GM18861 (cell line): ENCODE data around the gene PSMA2.

Experiments used
- ATAC-seq: cut with Tn5 transposase; IDR thresholded peaks from one replicate; pipeline ENCODE4 v1.9.1; 2021; ENCODE audit not compliant: unreplicated experiment

PSMA2 gene

DNA sequence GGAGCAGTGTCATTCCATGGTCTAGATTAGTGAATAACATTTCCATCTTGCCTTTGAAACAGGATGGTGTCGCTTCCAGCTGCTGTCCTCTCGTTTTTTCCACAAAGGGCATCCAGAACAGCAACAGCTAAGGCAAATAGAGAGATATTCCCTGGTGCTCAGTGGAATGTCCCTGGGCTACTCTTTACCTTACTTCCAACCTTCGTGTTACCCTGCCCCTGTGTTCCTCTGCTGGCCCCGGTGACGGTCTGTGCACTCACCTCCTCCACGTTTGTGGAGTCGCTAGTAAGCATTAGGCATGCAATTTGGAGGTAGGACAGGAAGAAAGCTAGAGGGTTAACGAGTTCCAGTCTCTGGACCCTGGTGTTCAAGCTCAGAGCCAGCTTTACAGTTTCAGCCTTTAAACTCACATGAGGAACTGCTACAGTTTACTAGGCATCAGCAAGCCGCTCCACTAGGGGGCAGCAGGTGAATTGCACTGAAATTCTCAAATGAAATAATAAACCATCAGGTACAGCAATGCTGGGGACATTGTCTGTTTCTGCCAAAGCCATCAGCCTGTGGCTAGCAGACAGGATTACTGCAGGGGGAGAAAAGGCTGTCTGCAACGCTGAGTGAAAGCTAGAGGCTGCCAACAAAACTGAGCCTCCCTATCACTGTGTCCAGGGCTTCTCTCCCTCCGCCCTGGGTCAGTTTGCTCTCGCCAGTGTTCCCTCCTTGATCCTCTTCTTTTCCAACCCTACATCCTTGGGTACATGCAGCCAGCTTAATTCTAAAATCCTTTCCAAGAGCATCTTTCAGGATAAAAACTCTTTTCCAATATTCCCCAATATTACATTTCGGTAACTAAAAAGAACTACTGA, 9.2 kb upstream of the PSMA2 start:
- peak; percentile 59 for ATAC-seq

DNA sequence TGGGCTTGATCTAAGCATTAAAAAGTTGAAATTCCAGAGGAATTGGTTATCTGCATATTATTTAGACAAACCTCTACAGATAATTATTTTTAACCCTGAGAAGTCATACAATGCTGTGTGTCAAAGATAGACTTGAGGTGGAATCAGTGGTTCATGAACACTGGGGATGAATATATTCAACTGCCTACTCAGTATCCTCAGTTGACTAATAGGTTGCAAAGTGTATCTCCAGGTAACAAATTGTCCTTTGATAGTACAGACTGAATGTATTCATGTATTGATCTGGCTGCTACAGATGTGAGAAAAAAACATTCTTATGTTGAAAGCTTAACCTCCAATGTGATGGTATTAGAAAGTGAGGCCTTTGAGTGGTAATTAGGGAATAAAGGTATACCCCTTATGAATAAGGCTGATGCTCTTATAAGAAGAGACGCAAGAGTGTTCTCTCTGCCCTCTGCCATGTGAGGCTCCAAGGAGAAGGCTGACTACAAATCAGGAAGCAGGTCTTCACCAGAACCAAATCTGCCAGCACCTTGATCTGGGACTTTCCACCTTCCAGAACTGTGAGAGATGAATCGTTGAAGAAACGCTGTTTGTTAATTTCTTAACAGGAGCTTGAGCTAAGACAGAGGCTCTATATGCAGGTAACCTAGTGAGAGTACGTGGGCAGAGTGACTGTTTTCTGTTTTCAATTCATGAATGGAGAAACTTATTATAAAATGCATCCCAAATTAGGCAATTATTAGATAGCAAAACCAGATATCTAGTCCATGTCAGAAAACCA, 7.7 kb upstream of the PSMA2 start:
- no peak for ATAC-seq

DNA sequence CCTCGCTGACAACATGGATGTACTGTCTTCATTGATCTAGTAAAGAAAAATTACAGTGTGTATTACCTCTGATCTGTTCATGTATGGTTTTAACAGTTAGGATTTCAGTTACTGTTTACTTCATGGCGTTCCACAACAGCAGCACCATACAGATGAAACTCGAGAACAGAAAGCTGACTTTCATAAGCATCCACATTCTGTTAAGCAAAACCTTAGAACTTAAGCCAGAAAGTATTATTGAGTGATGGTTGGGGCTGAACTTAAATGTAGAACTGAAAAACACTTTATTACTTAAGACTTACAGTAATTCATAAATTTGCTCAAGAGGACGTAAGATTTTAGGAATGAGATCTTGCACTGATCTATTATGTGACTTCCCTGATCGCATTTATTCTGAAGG, 3.9 kb upstream of the PSMA2 start:
- ATAC-seq: no peak

DNA sequence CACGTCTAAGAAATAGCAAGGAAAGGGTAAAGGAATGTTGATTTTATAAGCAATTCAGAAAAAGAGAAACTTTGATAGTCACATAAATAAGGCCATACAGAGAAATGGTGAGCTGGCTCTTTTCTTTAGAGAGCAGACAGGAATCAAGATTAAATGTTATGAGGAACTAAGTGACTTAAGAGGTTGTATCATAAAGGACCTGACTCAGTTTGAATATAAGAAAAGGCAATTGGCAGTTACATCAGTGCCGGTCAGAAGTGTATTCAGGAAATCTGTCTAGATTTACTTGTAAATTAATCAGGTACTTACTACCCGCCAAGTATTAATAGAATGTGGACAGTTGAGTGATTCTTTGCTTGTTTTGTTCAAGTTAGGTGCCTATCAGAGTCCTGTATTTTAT, 2.3 kb upstream of the PSMA2 start:
- ATAC-seq: no peak

DNA sequence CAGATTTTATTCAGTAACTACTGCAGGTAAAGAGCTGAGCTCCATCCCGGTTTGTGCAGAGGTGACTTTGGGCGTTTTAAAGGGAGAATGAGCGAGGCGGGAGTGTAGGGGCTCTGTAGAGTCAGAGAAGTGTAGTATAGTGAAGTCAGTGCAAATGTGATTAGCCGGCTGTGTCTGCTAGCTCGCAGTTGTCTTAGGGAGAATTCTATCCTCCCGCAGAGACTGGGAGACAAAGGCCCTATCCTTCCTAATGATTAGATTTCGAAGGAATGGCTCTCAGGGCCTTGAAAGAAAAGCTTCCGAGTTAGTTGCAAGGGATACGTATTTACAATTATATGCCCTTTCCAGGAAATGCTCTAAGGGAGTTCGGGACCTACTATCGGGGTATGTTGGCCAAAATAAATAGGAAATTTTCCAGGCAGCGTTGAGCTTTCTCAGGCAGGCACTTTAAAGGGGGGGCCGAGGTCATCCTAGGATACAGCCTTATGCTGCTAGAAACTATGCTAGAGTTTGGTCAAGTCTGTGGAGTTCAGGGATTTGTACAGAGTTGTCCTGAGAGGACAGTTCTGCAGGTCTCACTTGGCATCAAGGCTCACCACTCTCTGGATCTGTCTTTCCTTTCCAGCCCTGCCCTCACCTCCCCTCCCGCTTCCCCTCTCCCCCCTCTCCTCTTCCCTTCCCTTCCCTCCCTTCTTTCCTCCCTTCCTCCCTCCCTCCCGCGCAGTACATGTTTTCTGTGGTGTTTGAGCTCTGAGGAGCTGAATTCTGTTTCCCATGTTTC, 1.0 kb upstream of the PSMA2 start:
- ATAC-seq: no peak

DNA sequence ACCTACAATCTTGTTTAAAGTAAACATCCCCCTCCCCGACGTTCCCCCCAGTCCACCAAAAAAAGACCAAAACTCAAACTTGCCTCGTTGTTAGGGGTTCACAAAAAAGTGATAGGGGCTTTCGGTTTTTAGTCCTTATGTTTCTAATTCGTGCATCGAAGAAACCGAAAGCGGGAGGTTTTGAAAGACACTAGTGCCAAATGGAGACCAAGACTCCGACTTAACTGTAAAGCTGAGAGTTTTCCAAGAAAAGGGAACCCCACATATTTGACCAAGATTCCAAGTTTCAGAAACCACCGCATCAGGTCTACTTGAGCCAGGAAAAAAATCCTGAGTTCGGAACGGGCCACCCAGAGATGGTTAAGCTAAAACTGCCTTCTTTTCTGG, 534 bp downstream of the PSMA2 start:
- ATAC-seq: no peak

DNA sequence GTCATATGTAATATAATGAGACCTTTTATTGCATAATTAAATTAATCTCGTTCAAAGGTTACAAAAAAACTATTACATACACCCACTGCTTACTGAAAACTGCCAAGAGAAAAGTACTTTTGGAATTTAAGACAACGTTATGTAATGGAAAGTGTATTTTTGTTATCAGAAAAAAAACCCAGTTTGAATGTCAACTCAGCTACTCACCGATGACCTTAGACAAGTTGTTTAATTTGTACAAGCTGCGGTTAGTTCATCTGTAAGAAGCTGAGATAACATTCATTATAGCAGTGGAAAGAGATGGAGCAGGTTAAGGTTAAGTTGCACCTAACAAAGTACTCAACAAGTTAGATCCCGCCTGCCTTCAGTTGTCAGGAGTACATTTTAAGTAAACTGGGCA, 1.1 kb downstream of the PSMA2 start:
- ATAC-seq: no peak

DNA sequence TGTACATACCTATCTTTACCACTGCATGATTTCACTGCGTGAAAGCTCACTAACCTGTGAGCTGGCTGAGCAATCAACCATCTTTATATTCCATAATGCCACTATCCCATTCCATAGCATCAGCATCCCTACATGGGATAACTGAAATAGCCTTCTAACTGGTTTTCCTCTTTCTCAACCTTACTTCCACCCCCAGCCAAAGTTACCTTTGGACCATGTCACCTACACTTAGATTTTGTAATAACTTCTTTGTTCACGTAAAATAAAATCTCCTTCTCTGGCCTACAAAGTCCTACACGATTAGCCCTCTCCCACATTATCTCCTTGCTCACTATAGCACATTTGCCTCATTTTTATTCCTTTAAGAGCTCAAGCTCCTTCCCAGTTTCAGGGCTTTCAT, 2.5 kb downstream of the PSMA2 start:
- ATAC-seq: no peak

DNA sequence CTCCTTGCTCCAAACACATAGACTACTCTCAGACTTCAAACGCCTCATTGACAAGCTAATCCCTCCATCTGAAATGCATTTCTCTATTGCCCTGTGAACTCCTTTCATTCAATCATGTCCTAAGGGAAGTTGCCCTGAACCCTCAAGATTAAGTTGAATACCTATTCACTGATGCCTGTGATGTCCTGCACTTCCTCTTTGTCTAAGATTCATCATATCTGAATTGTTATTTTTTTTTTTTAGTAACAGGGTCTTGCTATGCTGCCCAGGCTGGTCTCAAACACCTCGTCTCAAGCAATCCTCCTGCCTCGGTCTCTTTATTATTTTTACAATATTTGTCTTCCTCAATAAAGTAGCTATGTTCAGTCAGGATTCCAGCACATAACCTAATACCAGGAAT, 3.2 kb downstream of the PSMA2 start:
- ATAC-seq: no peak

DNA sequence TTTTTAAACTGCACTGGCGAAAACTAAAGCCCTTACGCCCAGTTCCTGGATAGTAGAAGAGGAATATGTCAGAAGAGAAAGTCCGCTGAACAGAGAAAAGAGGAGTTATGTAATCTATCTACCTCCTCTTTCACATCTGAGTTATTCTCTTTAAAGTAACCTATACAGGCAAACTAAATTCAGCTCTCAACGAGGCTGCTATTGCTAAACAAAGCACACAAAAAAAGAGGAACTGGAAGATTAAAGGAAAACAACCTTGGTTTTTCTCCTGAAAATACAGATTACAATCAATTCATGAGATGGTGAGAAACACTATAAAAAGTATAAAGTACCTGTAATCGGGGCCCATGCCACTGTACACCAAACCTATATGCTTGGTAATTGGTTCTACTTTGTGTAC, 5.8 kb downstream of the PSMA2 start:
- no peak for ATAC-seq

DNA sequence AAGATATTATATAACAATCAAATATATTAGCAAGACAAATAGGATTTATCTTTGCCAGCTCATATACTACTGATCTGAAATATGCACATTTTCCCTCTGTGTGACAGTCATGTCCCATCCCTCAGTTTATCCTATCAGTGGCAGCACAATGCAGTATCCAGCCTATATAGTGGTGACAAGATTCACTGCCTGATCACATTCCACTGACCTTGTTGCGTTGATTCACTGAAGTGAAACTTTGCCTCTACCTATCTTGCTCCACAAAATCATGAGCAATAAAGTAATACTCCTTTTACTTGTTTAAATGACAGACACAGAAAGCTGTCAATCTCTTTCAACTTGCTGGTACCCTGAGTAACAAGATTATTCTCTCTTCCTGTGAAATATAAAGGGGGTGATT, 6.3 kb downstream of the PSMA2 start:
- no peak for ATAC-seq

DNA sequence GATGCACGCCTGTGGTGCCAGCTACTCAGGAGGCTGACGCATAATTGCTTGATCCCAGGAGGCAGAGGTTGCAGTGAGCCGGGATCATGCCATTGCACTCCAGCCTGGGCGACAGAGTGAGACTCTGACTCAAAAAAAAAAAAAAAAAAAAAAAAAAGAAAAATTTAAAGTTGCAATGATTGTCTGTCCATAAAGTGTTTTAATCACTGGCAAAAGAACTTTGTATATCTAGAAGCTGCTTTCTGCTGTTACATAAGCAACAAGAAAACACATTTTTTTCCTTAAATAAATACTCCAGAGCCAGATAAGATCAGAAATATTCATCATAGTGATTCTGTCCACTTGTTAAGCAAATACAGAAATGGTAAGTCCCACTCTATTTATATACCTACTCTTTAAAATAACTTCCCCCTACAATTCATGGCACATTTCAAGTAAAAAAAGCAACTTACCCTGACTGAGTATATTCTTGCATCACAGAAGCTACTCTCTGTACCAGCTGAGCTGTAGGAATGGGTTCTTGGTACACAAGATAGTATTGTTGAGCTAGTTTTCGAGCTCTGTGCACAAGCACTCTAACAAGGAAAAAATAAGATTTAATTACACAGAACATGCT, 7.6 kb downstream of the PSMA2 start:
- no peak for ATAC-seq

DNA sequence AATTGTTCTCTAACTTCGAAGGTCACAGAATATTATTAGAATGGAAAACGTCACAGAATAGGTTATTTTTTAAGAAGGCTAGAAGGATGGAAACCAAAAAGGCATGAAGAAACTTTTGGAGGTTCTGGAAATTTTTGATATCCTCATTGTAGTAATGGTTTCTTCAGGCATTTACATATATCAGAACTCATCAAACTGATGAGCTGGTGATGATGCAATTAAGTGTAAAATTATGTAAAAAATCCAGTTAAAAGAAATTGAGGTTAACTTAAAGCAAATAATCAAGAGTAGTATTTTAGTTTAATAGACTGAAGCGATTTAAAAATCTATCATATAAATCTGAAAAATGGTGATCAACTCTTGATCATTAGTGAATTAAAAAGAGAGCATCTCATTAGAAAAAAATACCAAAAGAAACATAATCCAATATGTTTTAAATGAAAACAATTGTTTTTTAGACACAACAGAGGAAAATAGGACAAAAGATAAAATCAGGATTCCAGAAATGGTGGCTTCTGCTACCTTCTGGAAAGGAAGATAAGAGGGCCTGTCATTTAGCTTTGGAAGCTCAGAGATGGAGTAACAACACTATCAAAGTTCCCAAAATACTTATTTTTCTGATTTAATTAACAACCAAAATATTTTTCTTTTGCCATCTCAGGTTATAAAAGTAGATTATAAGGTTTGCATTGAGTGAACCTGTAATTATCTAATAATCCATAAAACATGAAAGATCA, 9.8 kb downstream of the PSMA2 start:
- ATAC-seq: no peak

DNA sequence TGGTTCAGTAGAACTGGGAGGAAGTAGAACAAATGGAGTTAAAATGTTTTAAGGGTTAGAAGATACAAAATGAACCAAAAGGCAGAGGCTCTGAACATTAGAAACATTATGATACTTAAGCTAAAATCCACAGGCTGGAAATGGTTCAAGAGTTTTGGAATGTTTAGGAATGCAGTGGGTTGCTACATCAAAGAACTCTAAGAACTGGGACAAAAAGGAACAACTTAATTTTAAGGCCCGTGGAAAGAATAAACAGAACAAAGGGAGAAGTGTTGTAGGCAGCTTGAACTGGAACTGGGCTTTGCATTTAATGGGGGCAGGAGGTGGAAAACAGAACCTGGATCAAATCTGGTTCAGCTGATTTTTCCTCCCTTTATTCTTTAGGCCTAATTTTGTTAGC, 16.6 kb downstream of the PSMA2 start:
- no peak for ATAC-seq

DNA sequence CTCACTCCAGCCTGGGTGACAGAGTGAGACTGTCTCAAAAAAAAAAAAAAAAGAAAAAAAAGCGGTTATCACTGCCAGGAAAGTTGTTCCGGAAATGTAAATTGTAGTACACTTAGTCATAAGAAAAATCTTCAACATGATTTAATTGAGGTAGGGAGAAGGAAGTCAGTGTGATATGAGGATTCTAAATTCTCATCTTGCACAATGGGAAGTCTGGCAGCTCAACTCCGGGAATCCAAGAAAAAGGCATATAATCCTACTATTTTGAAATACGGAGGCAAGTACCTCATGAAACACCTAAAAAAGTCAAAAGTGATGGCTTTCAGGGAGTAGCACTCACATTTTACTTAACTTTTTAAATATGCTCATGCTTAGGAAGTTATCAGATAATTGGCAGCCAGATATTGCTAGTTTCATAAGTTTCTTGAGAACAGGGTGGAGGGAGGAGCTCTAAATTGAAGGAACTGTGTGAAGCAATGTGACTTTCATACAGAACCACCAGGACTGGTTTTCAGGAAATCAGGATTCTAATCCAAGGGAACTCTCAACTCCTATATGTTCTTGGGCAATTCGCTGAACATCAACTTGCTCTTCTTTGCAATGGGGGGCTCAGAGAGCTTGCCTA, 17.4 kb downstream of the PSMA2 start:
- no peak for ATAC-seq

DNA sequence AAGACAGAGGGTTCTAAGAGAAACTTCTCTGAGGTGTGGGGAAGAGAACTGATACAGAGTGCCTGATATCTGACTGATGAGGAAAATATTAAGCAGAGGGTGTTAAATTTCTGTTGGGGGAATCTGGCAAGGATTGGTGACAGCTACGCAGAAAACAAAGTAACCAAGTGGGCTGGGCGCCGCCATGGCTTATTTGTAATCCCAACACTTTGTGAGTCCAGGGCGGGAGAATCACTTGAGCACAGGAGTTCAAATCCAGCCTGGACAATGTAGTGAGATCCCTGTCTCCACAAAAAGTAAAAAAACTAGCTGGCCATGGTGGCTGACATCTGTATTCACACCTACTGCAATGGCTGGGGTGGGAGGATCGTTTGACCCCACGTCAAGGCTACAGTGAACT, 18.0 kb downstream of the PSMA2 start:
- ATAC-seq: no peak

DNA sequence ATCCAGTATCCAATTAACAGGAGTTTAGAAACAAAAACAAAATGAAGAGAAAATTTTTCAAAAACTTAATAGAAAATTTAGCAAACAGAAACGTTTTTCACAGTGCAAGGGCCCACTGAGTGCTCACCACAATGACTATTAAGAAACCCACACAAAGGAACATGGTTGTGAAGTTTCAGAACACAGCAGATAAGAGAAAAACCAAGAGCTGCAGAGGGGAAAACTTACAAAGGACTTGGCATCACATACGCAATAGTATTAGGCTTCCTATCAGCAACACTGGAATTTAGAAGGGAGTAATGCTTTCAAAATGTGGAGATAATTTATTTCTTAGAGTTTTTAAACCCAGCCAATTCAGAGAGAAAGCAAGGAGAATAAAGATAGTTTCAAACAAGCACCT, 18.4 kb downstream of the PSMA2 start:
- no peak for ATAC-seq

DNA sequence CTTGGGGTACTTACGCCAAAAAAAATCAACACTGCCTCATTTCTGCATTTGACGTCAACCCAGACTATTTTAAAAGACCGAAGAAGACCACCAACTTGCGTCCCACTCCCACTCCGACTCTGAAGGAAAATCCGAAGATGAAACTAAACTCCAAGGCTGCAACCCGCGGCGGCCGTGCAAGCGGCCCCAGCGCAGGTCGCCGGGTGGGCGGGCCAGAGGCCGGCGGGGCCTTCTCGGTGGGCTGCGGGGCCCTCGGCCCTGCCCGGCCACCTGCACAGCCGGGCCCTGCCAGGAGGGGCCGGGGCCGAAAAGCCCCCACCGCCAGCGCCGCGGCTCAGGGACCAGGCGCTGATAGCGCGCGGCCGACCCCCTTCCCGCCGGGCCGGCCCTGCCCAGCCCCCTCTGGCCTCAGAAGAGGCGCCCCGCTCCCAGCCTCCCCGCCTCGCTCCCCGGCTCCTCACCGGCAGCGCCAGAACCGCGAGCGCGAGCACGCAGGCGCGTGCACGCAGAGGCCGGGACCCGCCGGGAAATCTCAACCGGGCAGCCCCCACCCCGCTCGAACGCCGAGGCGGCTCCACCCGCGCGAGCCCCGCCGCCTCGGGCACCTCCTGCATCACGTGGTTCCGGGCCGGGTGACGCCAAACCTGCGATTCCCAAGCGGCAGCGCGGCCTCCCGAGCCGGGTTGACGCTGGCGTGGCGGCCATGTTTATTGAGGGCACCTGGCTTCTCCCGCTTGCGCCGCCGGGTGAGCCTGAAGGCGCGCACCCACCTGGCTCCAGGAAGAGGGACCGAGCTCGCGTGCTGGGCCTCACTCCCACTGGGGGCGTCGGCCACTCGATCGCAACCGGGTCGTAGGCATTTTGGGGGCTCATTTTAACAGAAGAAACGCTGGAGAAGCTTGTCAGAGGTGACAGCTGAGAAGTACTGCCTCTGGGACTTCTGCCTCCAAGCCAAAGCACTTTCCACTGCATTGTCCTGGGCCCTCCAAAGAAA, 20.2 kb downstream of the PSMA2 start, which contains the start of gene C7orf25:
Gene C7orf25 (minus strand): TSS at position 617 of the 994 bp plus-strand sequence. CDS start 1,170 bp downstream, outside the sequence.
- ATAC-seq: peak; percentile 85

DNA sequence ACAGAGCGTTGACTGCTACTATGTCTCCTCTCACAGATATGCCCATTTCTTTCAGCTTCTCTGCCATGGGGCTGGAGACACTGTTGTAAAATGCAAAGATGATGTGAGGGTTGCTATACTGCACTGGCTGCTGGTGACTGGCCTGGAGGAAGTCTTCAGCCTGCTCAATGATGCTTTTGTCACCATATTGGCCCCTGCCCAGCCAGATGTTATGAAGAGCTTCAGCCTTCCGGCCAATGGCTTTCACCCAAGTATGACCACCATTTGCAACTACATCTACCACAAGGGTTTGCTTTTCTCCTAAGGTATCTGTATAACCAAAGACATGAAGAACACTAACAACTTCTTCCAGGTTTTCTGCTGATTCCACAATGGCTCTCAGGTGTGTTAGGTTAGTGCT, 21.7 kb downstream of the PSMA2 start:
- ATAC-seq: no peak
